Subcutaneous abdominal adipose tissue (tissue), 5 donors: ENCODE results near the gene ZBTB42.

Experiments used
- H3K27ac ChIP-seq: one replicate; pipeline ENCODE4 v1.7.0; 2013; ENCODE audit warnings: low read depth, mild to moderate bottlenecking, inconsistent platforms, low read length, moderate library complexity
- H3K27me3 ChIP-seq, 5 donors: one replicate each; pipeline ENCODE4 v1.7.0; 2013; ENCODE audit warnings: low read length in 5 of 5, inconsistent platforms in 1 of 5; ENCODE audit not compliant: control insufficient read depth in 5 of 5, insufficient read depth in 4 of 5
- H3K36me3 ChIP-seq, 5 donors: one replicate each; pipeline ENCODE4 v1.7.0; 2013; ENCODE audit warnings: low read length in 5 of 5; ENCODE audit not compliant: control insufficient read depth in 5 of 5, insufficient read depth in 5 of 5
- H3K4me1 ChIP-seq, 5 donors: one replicate each; pipeline ENCODE4 v1.7.0; 2013; ENCODE audit warnings: low read length in 5 of 5, mild to moderate bottlenecking in 3 of 5, moderate library complexity in 1 of 5; ENCODE audit not compliant: control insufficient read depth in 5 of 5, insufficient read depth in 5 of 5
- H3K4me3 ChIP-seq, 5 donors: one replicate each; pipeline ENCODE4 v1.7.0; 2013; ENCODE audit warnings: low read length in 5 of 5, low read depth in 1 of 5
- H3K9ac ChIP-seq, 5 donors: one replicate each; pipeline ENCODE4 v1.7.0; 2013; ENCODE audit warnings: low read length in 5 of 5, mild to moderate bottlenecking in 4 of 5, moderate library complexity in 3 of 5
- H3K9me3 ChIP-seq, 5 donors: one replicate each; pipeline ENCODE4 v1.7.0; 2013; ENCODE audit warnings: low read length in 5 of 5; ENCODE audit not compliant: control insufficient read depth in 5 of 5
- donor health status: healthy.
- donor health status: healthy.
- donor health status: healthy.
- donor health status: healthy.
- donor health status: healthy.

The ZBTB42 gene

GRCh38 chr14:104788161-104788818, 12.6 kb upstream of the ZBTB42 start:
- peaks cover 0 to 66% (median 37%) of the 10 kb centered on the region in 5 donors for H3K36me3 ChIP-seq
- H3K9ac ChIP-seq: peak overlapping the region in 1 of 5 donors; percentile 4
- H3K27me3 ChIP-seq: no peaks in the 10 kb centered on the region
- H3K9me3 ChIP-seq: no peaks in the 10 kb centered on the region
- H3K4me1 ChIP-seq: peaks cover 0 to 97% (median 55%) of the 10 kb centered on the region in 5 donors
- no peak overlapping the region for H3K27ac ChIP-seq
- no peak overlapping the region for H3K4me3 ChIP-seq

GRCh38 chr14:104788873-104789663, 11.8 kb upstream of the ZBTB42 start:
- Histone ChIP-seq H3K27ac (no peak overlapping the region), H3K4me1 (peaks cover 5 to 98% (median 57%) of the 10 kb centered on the region in 5 donors)

GRCh38 chr14:104789752-104790743, 10.9 kb upstream of the ZBTB42 start:
- no peaks in the 10 kb centered on the region for H3K9me3 ChIP-seq

More at GRCh38 chr14:104788873-104789663, 11.8 kb upstream of the ZBTB42 start:
- Histone ChIP-seq H3K4me3 (no peak overlapping the region), H3K9ac (peak overlapping the region in 1 of 5 donors; percentile 4), H3K27me3 (no peaks in the 10 kb centered on the region), H3K36me3 (peaks cover 0 to 63% (median 37%) of the 10 kb centered on the region in 5 donors), H3K9me3 (no peaks in the 10 kb centered on the region)

GRCh38 chr14:104791425-104791824, 9.5 kb upstream of the ZBTB42 start:
- H3K36me3 ChIP-seq: peaks cover 0 to 55% (median 35%) of the 10 kb centered on the region in 5 donors
- no peak overlapping the region for H3K4me3 ChIP-seq
- H3K27ac ChIP-seq: no peak overlapping the region
- H3K4me1 ChIP-seq: peaks cover 8 to 89% (median 60%) of the 10 kb centered on the region in 5 donors
- no peak overlapping the region for H3K9ac ChIP-seq
- H3K27me3 ChIP-seq: no peaks in the 10 kb centered on the region
- H3K9me3 ChIP-seq: no peaks in the 10 kb centered on the region

More at GRCh38 chr14:104789752-104790743, 10.9 kb upstream of the ZBTB42 start:
- Histone ChIP-seq H3K9ac (peak overlapping the region in 1 of 5 donors; percentile 26), H3K27ac (no peak overlapping the region), H3K36me3 (peaks cover 0 to 60% (median 37%) of the 10 kb centered on the region in 5 donors), H3K4me1 (peaks cover 8 to 96% (median 61%) of the 10 kb centered on the region in 5 donors), H3K4me3 (no peak overlapping the region), H3K27me3 (no peaks in the 10 kb centered on the region)

GRCh38 chr14:104792101-104792884, 8.6 kb upstream of the ZBTB42 start:
- Histone ChIP-seq H3K27ac (no peak overlapping the region), H3K27me3 (no peaks in the 10 kb centered on the region), H3K9me3 (no peaks in the 10 kb centered on the region), H3K4me1 (peaks cover 8 to 87% (median 59%) of the 10 kb centered on the region in 5 donors), H3K4me3 (peak overlapping the region in 1 of 5 donors; percentile 17), H3K9ac (peak overlapping the region in 2 of 5 donors; percentile 36 to 89), H3K36me3 (peaks cover 0 to 50% (median 34%) of the 10 kb centered on the region in 5 donors)

GRCh38 chr14:104792945-104793702, 7.8 kb upstream of the ZBTB42 start:
- H3K4me3 ChIP-seq: peak overlapping the region in 4 of 5 donors; percentile 48 to 81 (median 79)
- H3K9ac ChIP-seq: peak overlapping the region in 3 of 5 donors; percentile 22 to 89 (median 36)
- H3K9me3 ChIP-seq: no peaks in the 10 kb centered on the region
- peaks cover 12 to 87% (median 59%) of the 10 kb centered on the region in 5 donors for H3K4me1 ChIP-seq
- H3K27me3 ChIP-seq: no peaks in the 10 kb centered on the region
- H3K36me3 ChIP-seq: peaks cover 0 to 44% (median 34%) of the 10 kb centered on the region in 5 donors
- no peak overlapping the region for H3K27ac ChIP-seq

- Histone ChIP-seq H3K9ac (peak overlapping the region in 3 of 5 donors; percentile 44 to 89 (median 88)), H3K4me3 (peak overlapping the region; percentile 48 to 81 (median 77)), H3K36me3 (peaks cover 0 to 39% (median 29%) of the 10 kb centered on the region in 5 donors), H3K9me3 (no peaks in the 10 kb centered on the region), H3K27me3 (no peaks in the 10 kb centered on the region), H3K4me1 (peaks cover 12 to 87% (median 64%) of the 10 kb centered on the region in 5 donors), H3K27ac (no peak overlapping the region)
These were observed 7.3 kb upstream of the ZBTB42 start for GRCh38 chr14:104793703-104793959.

GRCh38 chr14:104794099-104794498, 6.8 kb upstream of the ZBTB42 start:
- peak overlapping the region; percentile 44 to 89 (median 81) for H3K9ac ChIP-seq
- H3K9me3 ChIP-seq: no peaks in the 10 kb centered on the region
- H3K4me1 ChIP-seq: peaks cover 15 to 87% (median 69%) of the 10 kb centered on the region in 5 donors
- peak overlapping the region; percentile 60 for H3K27ac ChIP-seq
- H3K36me3 ChIP-seq: peaks cover 0 to 34% (median 27%) of the 10 kb centered on the region in 5 donors
- peak overlapping the region; percentile 62 to 81 (median 77) for H3K4me3 ChIP-seq
- H3K27me3 ChIP-seq: no peaks in the 10 kb centered on the region
